ENCODE results near the gene LONP1.

The LONP1 gene

GRCh38 chr19:5661483-5661882 is 58.5 kb downstream of the LONP1 start:
- H3K9me3 ChIP-seq (replicated peaks; ENCODE audit: insufficient read depth, low read length): no peaks in the 10 kb centered on the region
- no peaks in the 10 kb centered on the region for H3K9me2 ChIP-seq (replicated peaks; ENCODE audit: insufficient read depth, low read length)
- peaks cover 44% of the 10 kb centered on the region for H3K79me2 ChIP-seq (ENCODE audit: low read length)
- no peak overlapping the region for H3K27ac ChIP-seq (ENCODE audit: low read length)
- peaks cover 29% of the 10 kb centered on the region for H3K36me3 ChIP-seq (replicated peaks; ENCODE audit: insufficient read depth, low read length)
- TF ChIP-seq EZH2phosphoT487 (IDR thresholded peaks at IDR 0.05; ENCODE audit: low read length) (no peak), EZH2 (optimal IDR thresholded peaks at IDR 0.05; ENCODE audit: low read depth, low read length) (no peak), CTCF (IDR thresholded peaks at IDR 0.05; ENCODE audit: low read length) (no peak)
- H3K4me3 ChIP-seq (ENCODE audit: low read length): no peak overlapping the region
- no peak overlapping the region for H3K4me2 ChIP-seq (ENCODE audit: low read depth, low read length)
- H3K27me3 ChIP-seq (replicated peaks; ENCODE audit: insufficient read depth, low read length): no peaks in the 10 kb centered on the region
- no peak overlapping the region for H3K9ac ChIP-seq (ENCODE audit: low read length)
- no peak for DNase-seq
- H2AFZ ChIP-seq (ENCODE audit: low read length): no peak overlapping the region
- H4K20me1 ChIP-seq (ENCODE audit: insufficient read depth, low read length): no peaks in the 10 kb centered on the region
- no peaks in the 10 kb centered on the region for H3K4me1 ChIP-seq (ENCODE audit: low read length)
- H3F3A ChIP-seq (ENCODE audit: insufficient read depth, low read length): no peaks in the 10 kb centered on the region

- Histone ChIP-seq H3K9ac (ENCODE audit: low read length) (no peak overlapping the region), H3K4me2 (ENCODE audit: low read depth, low read length) (no peak overlapping the region), H4K20me1 (ENCODE audit: insufficient read depth, low read length) (no peaks in the 10 kb centered on the region), H3K9me3 (replicated peaks; ENCODE audit: insufficient read depth, low read length) (no peaks in the 10 kb centered on the region), H3K79me2 (ENCODE audit: low read length) (peaks cover 55% of the 10 kb centered on the region), H3K9me2 (replicated peaks; ENCODE audit: insufficient read depth, low read length) (no peaks in the 10 kb centered on the region), H3K27me3 (replicated peaks; ENCODE audit: insufficient read depth, low read length) (no peaks in the 10 kb centered on the region), H3K27ac (ENCODE audit: low read length) (no peak overlapping the region), H3K36me3 (replicated peaks; ENCODE audit: insufficient read depth, low read length) (peaks cover 43% of the 10 kb centered on the region; the same call in 1 of the 2 replicates), H3K4me1 (ENCODE audit: low read length) (no peaks in the 10 kb centered on the region), H3F3A (ENCODE audit: insufficient read depth, low read length) (no peaks in the 10 kb centered on the region), H3K4me3 (ENCODE audit: low read length) (no peak overlapping the region), H2AFZ (ENCODE audit: low read length) (no peak overlapping the region)
- DNase-seq: no peak
- TF ChIP-seq CTCF (IDR thresholded peaks at IDR 0.05; ENCODE audit: low read length) (no peak), EZH2 (optimal IDR thresholded peaks at IDR 0.05; ENCODE audit: low read depth, low read length) (no peak), EZH2phosphoT487 (IDR thresholded peaks at IDR 0.05; ENCODE audit: low read length) (no peak)
Observed at GRCh38 chr19:5655412-5655811, 64.5 kb downstream of the LONP1 start.

- H3K4me2 ChIP-seq (ENCODE audit: low read depth, low read length): no peak overlapping the region
- H3K79me2 ChIP-seq (ENCODE audit: low read length): peaks cover 53% of the 10 kb centered on the region
- no peaks in the 10 kb centered on the region for H4K20me1 ChIP-seq (ENCODE audit: insufficient read depth, low read length)
- no peak overlapping the region for H3K4me3 ChIP-seq (ENCODE audit: low read length)
- no peaks in the 10 kb centered on the region for H3F3A ChIP-seq (ENCODE audit: insufficient read depth, low read length)
- no peak overlapping the region for H3K9ac ChIP-seq (ENCODE audit: low read length)
- TF ChIP-seq EZH2 (optimal IDR thresholded peaks at IDR 0.05; ENCODE audit: low read depth, low read length): no peak
- TF ChIP-seq EZH2phosphoT487 (IDR thresholded peaks at IDR 0.05; ENCODE audit: low read length): no peak
- no peak for TF ChIP-seq CTCF (IDR thresholded peaks at IDR 0.05; ENCODE audit: low read length)
- DNase-seq: no peak
- no peak overlapping the region for H2AFZ ChIP-seq (ENCODE audit: low read length)
- H3K36me3 ChIP-seq (replicated peaks; ENCODE audit: insufficient read depth, low read length): peaks cover 47% of the 10 kb centered on the region
- no peaks in the 10 kb centered on the region for H3K4me1 ChIP-seq (ENCODE audit: low read length)
- H3K27ac ChIP-seq (ENCODE audit: low read length): no peak overlapping the region
- H3K27me3 ChIP-seq (replicated peaks; ENCODE audit: insufficient read depth, low read length): no peaks in the 10 kb centered on the region
- no peaks in the 10 kb centered on the region for H3K9me3 ChIP-seq (replicated peaks; ENCODE audit: insufficient read depth, low read length)
- H3K9me2 ChIP-seq (replicated peaks; ENCODE audit: insufficient read depth, low read length): no peaks in the 10 kb centered on the region
Observed at GRCh38 chr19:5654931-5655330, 65.0 kb downstream of the LONP1 start.
